HG02610 (cell line): Measurements from ENCODE around the gene C4BPB.

ENCODE experiments used
- ATAC-seq: cut with Tn5 transposase; IDR thresholded peaks from one replicate; pipeline ENCODE4 v1.9.1; 2021; ENCODE audit warnings: mild to moderate bottlenecking, moderate library complexity; ENCODE audit not compliant: unreplicated experiment

C4BPB gene

DNA sequence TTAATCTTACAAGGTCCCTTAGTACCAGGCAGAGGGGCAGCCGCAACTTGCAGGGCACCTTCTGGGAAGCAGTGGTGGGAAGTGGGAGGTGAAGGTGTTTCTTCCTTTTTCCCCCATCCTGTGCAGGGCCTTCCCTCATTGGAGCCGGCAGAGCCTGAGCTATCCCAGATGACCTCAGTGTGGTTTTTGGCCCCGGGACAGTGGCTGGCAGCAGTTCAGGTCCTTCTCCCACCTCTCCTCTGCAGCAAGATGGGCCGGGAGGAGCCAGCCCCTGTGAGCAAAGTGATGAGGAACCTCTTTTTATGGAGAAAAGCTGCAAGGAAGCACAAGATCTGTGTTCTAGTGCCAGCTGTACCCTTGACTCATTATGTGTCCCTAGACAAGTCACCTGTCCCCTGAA, 28.8 kb upstream of the C4BPB start:
- ATAC-seq, result no peak

DNA sequence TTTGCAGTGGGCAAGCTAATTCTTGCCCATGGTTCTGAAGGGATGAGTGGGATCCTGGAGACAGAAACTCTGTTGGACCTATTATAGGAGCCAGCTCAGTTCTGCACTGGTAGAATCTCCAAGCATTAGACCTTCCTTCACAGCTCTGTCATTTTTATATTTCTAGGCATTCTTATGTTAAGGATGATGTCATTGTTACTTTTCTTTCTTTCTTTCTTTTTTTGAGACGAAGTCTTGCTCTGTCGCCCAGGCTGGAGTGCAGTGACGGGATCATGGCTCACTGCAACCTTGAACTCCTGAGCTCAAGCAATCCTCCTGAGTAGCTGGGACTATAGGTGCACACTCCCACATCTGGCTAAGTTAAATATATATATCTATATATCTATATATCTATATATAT, 28.1 kb upstream of the C4BPB start:
- ATAC-seq, result no peak

DNA sequence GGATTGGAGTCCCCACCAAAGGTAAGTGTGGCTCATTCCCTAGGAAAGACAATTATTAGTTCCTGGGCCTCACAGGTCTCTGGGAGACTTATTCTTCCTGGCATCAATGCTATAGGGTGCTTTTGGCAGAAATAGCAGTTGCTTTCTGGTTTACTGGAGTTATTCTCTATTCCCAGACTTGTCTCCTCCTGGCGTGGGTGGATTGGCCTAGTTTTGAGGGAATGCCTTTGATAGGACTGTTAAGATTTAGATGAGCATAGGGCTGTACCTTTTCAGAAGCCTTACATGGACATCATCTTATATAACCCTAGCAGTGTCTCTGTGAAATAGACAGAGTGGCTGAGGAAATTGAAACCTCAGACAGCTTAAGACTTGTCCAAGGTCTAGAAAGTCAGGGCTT, 26.6 kb upstream of the C4BPB start:
- no peak for ATAC-seq

DNA sequence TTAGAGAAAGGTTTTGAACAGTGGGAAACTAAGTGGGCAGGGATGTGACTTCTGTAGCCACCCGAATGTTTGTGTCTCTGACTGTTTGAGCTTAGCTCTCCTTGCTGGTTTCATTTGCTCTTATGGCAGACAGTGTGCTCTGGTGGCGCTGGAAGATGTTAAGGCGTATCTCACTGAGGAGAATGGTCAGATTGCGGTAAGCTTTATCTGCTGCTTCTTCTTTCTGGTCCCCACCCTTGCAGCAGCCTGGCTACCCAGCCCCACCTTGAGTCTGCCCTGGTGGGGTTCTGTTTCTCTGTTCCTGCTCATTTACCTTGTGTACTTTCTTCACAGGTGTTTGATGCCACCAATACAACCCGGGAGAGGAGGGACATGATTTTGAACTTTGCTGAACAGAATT, 25.6 kb upstream of the C4BPB start:
- no peak for ATAC-seq

DNA sequence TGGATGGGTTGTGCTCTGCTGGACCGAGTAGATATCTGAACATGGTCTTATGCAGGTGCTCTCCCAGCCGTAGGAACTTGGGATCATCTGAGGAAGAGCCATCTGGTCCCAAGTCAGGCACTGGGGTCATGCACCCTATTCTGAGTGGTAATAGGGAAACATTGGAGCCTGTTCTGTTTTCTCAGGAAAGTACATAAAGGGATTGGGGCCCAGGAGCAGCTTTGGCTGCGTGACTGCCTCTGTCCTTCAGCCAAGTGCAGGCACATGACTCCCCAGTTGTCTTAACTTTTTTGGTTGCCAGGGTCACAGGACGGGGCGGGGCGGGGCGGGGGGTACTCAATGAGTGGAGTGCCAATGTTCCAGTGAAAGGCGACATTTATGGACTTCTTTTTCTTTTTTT, 24.1 kb upstream of the C4BPB start:
- ATAC-seq, result no peak

DNA sequence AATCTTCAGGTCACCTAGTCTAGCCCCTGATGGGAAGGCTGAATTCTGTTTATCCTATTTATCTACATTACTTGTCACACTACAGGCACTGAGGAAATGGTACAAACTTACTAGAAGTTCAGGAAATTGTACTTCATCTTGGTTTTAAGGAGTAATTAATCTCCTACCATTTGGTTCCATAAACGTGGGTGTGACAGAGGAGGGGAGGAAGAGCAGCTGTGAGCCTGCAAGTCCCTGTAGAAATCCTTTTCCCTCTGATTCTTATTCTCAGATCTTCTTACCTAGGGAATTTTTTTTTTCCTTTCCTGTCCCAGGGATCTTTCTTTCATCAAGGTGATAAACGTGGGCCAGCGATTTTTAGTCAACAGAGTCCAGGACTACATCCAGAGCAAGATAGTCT, 21.5 kb upstream of the C4BPB start:
- no peak for ATAC-seq

DNA sequence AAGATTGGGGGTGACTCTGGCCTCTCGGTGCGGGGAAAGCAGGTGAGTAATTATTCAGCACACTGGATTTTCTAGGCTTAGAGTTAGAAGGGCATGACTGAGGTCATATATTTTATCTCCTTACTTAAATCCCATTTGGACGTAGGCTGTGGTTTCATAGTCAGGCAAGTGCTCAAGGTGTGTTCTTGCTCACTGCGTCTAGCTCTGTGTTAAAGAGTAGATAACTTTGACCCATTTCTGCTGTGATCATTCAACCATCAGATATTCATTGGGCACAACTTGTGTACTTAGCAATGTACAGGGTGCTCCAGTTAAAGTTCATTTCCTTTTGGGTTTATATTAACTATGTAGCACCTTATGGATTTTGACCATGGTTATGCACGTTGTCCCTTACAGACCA, 21.0 kb upstream of the C4BPB start:
- no peak for ATAC-seq

DNA sequence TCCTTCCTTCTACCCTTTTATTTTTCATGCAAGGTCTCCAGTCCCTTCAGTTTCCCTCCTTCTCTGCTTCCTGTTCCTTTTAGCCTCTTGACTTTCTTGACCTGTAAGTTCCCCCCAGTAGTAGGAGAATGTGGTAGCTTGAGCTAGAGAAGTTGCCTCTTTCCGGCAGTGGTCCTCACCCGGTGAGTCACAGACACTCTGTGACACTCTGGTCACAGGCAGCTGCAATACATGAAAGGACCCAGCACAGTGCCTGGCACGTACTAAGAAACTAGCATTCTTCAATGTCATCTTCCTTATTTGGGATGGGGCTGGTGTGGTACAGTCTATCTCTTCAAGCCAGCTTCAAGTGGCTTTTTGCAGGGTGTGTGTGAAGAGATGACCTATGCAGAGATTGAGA, 19.6 kb upstream of the C4BPB start:
- no peak for ATAC-seq

DNA sequence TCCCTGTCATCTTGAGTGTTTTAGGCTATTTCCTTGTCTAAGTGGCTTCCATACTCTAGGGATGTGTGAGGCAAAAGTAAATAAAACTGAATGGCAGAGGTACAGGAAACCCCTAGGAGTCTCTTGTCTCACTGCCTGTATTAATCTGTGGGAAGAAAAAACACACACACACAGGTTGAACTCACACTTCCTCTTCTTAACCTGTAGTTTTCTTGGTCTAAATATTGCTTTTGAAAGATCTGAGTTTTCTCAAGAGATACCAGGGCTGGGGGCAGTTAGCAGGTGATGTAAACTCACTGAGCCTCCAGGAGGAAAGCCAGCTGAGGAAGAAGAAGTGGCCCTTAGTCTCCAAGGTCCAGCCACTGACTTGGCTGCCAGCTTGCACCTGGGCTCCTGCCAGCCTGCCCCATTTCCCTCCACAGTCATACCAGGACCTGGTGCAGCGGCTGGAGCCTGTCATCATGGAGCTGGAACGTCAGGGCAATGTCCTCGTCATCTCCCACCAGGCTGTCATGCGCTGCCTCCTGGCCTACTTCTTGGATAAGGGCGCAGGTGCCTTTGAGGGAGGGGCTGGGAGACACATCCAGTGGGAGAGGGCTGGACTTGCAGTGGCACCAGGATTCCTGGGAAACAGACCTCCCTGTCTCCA, 18.7 kb upstream of the C4BPB start:
- no peak for ATAC-seq

DNA sequence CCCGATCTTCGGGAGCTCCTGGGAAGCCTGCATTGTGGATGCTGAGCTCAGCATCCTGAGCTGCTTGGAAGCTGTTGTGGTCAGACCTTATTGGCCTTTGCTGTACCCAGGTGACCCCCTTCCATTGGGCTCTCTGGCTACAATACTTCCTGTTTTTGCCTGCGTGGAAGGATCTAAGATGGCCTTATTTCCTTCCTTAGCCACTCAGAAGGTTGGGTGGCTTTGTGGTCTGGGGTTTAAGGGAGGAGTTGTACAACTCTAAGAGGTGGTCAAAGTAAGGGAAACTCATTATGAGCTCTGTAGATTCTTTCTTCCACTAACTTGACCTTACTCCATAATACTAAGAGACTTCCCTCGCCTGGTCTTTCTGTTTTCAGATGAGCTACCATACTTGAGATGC, 17.8 kb upstream of the C4BPB start:
- no peak for ATAC-seq

DNA sequence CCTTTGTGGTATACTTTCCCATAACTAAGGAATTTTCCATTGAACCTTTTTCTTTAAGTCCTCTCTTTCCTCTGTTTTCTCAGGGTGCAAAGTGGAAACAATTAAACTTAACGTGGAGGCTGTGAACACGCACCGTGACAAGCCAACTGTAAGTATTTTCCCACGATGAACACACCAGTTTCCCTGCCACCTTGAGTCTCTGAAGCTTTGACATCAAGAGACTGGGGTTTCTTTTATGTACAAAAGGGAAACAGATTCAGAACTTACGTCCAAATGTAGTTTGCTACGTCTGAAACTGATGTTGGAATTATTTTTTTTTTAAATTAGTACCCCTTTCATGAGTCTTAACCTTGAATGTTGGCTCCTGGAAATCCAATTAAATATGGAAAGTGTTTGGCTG, 17.2 kb upstream of the C4BPB start:
- no peak for ATAC-seq

DNA sequence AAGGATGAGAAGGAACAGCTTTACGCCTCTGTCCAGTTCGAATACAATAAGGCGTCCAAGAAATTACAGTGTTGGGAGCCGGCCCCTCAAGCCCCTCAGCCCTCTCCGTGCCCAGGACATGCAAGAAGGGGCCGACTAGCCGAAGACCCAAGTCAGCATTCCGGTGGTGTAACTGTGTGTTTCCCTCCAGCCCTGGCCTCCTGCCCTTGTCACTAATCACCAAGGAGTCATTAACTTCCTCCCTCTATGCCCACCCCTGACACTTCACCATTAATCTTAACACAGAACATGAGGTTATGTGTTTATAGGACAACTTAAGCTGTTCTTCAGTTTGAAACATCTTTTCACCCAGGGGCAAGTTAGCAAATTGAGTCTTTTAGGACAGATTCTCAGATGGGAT, 16.4 kb upstream of the C4BPB start:
- no peak for ATAC-seq

DNA sequence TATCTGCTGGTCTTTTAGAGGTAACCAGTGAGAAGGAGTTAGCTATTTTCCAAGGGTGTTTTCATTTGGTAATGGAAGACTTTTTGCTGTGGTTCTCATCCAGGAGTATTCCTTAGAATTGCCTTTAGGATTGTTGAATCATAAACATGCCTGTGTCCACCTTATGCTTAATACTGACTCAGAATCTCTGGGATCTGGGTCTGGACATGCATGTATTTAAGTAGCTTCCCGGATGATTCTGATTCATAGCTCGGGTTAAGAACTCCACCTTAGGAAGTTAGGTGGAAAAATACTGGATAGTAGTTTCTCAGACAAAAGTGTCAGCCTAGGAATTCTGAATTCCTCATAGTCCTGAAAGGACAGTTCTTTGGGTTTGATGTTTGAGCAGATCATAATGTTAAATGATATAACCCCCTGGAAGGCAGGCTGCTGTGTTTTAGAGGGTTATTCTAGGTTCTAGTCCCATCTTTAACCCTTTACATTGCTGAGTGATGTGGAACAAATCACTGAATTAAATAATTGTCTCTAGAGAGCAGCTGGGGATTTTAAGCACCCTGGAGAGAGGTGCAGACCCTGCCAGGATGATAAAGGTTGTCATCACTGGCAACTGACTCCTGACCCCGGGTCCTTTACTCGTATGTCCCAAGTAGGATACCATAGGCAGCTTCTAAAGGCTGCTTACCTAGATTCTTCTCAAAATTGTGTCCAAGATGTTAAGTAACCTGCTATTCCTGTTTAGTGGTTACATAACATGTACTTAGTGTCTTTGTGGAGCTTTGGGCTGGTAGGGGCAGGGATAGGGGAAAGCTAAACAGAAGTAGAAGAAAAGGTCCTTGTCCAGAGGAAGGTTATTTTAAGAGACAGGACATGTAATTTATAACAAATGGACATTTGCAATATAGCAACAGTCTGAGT, 14.5 kb upstream of the C4BPB start:
- no peak for ATAC-seq

DNA sequence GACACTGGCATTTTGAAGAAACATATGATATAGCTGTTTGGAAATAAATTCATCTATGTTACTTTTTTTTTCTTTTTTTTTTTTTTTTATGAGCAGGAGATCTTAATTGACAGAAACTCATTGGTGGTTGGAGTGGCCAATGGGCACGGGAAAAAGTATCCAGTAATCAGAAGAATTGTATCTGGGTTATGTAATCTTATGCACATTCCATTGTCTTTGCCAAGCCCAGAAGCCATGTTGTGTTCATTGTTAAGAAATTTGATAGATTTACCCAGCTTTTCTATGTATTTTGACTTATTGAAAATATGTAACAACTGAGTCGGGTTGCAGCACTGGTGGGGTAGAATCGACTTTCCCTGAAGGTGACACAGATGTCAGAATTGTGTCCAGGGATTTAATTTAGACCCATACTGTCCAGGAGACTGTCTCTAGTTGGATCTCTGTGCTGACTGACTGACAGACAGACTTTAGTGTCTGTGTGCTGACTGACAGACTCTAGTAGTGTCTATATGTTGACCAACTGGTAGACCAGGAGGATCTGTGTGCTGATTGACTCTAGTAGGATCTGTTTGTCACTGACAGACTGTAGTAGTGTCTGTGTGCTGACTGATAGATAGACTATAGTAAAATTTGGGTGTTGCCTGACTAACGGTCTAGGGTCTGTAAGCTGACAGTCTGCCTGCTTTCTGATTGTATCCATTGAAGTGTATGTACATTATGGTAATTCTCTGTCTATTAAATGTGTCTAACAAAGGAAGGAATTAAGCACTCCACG, 12.3 kb upstream of the C4BPB start:
- ATAC-seq, result no peak

DNA sequence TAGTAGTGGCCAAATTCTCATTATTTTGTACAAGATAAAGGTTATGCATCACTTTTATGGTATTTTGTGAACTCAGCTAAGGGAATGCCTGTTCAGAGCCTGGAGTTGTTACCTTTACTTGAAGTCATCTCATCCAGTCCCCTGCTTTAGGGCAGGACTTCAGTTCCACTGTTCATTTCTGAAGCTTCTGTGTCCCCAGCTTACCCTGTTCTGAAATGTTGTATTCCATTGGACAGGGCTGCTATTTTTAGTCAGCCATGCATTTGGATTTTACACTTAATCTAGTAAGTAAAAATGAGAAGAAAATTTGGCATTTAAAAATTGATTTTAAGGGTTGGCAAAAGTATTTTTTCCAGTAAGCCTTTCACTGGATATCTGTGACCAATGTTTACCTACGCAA, 11.6 kb upstream of the C4BPB start:
- no peak for ATAC-seq

DNA sequence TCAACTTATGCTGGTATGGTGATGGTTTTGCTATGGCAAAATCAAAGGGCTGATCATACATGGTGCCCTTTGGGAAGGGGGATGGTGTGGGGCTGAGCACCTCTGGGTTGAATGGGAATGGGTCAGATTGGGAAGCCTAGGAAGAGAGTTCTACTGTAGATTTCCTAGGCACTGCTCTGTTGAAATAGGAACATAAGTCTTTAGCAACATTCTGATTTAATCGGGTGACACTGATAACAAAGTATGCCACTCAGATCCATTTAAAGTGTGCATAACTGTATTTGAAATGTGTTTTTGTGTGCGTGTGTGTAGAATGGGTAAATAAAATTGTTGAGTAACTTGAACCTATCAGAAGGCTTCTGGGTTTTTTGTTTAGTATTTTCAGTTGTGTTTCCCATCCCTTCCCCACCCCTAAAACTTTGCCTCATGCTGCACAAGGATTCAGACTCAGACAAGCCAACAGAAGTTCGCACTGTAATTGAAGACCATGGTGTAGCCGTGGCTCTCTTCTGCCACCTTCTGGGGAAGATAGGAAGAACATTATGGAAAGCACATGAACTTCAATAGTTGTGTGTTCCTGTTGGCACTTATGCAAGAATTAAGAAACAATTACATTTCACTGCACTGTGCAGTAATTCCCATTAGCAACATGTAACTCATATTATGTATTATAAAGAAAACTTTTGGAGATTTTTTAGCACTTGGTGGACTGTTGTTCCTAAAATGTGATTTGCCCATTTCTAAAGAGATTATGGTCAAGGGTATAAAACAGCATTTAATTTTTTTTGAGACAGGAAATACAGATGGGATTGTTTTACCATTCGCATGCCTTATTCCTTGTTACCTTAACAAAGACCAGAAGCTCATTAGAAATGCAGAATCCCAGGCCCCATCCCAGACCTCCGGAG, 10.9 kb upstream of the C4BPB start:
- ATAC-seq, result no peak

DNA sequence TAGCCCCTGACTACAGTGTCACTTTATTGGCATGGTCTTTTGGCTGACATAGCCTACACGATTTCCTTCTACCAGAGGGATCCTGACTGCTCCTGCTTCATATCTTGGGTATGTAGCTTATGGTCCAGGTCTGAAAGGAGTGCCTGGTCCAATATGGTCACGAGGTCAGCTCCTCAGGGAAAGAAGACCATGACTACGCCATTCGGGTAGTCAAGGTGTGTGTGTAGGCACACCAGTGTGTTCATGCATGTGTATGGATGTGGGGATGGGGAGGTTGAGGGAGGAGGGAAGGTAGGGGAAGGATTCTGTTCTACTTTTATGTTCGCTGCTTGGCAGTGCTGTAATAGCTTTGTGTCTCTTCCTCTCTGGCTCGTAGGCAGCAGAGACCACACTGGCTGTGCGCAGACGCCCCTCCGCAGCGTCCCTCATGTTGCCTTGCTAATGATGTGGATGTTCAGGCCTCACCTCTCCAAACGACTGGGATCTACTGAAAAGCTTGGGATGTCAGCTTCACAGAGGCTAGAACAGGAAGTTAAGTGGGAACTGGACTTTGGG, 10.0 kb upstream of the C4BPB start:
- no peak for ATAC-seq

DNA sequence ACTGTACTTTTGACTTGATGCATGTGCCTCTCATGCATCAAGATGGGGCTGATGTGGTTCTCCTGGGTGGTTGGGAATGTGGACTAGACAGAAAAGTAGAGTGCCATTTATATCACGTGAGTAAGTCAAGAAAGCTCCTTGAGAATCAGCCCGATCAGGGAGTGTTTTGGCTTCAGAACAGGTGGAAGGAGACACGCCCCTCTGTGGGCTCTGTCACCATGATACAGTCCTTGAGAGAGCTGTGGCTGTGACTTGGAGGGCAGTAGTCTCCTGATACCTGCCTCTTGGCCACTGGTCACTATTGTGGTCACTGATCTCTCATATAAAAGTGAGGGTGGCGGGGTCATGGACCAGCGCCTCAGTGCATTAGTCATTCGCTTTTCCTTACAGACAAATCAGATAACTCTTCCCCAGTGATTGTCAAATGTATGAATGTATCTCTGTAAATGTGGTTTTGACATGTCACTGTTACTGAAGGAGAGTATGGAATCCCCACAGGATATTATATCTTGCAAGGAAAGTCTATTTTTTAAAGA, 8.9 kb upstream of the C4BPB start:
- ATAC-seq, result no peak

DNA sequence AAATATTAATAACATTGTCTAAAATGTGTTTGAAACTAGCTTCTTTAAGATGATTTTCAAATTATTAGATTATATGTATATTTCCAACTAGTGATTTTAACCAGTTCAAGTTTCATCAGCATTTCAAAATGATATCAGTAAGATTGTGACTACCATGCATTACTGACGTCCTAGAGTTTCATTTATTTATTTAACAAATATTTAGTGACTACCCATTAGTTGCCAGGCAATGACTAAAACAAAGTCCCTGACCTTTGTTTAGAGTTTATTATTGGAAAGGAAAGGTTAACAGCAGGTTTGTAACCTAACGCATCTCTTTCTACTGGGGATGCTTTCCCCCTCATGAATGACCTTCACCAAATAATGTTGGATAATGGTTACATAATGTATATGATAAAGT, 7.6 kb upstream of the C4BPB start:
- no peak for ATAC-seq

DNA sequence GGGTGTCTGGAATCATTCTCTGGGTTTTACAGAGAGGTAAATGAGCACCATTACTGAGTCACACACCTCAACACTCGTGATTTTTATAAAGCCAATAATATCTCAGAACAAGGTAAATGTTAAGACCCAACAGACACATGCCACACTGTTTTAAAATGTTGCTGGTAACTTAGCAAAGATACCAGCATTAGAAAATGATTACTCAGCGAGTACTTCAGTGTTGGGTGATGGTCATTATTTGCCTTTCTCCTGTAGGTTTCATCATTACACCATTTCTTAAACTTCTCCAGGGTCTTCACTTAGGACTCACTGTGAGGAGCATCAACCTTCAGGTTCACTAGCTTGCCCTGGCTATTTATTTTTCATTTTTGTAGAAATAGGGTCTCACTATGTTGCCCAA, 6.9 kb upstream of the C4BPB start:
- ATAC-seq, result no peak
